Vagina (tissue), 2 donors: ENCODE measurements around the gene COMMD6.

Source experiments
- POLR2A ChIP-seq, 2 donors: fragments of 450-650 bp; IDR thresholded peaks; one replicate each; pipeline ENCODE4 v1.6.1; 2017; ENCODE audit warnings: antibody characterized with exemption in 2 of 2, mild to moderate bottlenecking in 2 of 2, moderate library complexity in 2 of 2
- TF ChIP-seq, protein P1 (sequence below), 3 experiments: fragments of 450-650 bp in 2 of 3; fragments of 200-600 bp in 1 of 3; sonication (generic) in 1 of 3; IDR thresholded peaks; one replicate each; pipeline ENCODE4 v1.5.1; 2017 to 2019; ENCODE audit warnings: antibody characterized with exemption in 3 of 3, mild to moderate bottlenecking in 2 of 3, moderate library complexity in 2 of 3

DNA sequence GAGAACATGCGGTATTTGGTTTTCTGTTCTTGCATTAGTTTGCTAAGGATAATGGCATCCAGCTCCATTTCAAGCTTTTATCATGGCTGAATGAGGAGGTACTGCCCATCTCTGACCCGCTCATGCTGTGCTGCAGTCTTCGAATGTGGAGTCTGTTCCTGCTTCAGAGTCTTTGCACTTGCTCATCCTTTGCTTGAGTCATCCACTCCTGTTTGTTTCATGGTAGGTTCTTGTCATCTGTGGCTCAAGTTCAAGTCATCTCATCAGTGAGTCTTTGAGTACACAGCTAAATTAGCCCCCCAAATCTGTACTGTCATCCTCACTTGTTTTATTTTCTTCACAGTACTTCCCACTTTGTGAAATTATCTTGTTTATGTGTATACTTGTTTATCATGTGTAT, 17.3 kb upstream of the COMMD6 start:
- TF ChIP-seq, protein P1, sequence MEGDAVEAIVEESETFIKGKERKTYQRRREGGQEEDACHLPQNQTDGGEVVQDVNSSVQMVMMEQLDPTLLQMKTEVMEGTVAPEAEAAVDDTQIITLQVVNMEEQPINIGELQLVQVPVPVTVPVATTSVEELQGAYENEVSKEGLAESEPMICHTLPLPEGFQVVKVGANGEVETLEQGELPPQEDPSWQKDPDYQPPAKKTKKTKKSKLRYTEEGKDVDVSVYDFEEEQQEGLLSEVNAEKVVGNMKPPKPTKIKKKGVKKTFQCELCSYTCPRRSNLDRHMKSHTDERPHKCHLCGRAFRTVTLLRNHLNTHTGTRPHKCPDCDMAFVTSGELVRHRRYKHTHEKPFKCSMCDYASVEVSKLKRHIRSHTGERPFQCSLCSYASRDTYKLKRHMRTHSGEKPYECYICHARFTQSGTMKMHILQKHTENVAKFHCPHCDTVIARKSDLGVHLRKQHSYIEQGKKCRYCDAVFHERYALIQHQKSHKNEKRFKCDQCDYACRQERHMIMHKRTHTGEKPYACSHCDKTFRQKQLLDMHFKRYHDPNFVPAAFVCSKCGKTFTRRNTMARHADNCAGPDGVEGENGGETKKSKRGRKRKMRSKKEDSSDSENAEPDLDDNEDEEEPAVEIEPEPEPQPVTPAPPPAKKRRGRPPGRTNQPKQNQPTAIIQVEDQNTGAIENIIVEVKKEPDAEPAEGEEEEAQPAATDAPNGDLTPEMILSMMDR (IDR thresholded peaks at IDR 0.05) = no peak
- TF ChIP-seq POLR2A (IDR thresholded peaks at IDR 0.05) = no peak
